HG02588 (cell line): ENCODE results near the gene CUBN.
A peak's percentile ranks its signal among the peaks of the same experiment; 100 is the strongest.
"Not testable (repeated sequence)": the region's sequence is repeated elsewhere in the genome, so short reads cannot be mapped to it uniquely, and the experiment has no call there.

Experiments
- ATAC-seq: cut with Tn5 transposase; IDR thresholded peaks from one replicate; pipeline ENCODE4 v1.9.1; 2021; ENCODE audit warnings: mild to moderate bottlenecking, moderate library complexity; ENCODE audit not compliant: unreplicated experiment

The CUBN gene

GRCh38 chr10:17021656-17022465 is 107.8 kb downstream of the CUBN start:
- ATAC-seq: no peak

DNA sequence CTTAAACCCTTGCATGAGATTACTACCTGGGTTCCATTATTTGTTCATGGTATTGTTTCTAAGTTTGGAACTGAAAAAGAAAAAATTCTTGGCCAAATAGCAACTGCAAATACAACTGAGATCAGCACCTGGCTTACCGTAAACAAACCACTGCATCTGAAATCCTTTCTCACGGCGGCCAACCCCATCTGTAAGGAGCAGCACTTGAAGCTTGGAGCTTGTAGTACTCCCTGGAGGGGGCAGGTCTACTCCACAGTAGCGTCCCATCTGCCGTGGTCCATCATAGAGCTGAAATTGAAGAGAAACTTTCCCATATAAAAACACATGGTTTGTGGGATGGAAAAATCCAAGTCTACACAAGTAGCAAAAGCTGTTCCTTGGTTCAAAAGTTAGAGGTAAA is 109.9 kb downstream of the CUBN start:
- ATAC-seq: no peak

GRCh38 chr10:17013131-17013983 is 116.3 kb downstream of the CUBN start:
- ATAC-seq: not testable (repeated sequence)

- ATAC-seq: not testable (repeated sequence)
These were observed 116.9 kb downstream of the CUBN start for GRCh38 chr10:17012731-17013130.

DNA sequence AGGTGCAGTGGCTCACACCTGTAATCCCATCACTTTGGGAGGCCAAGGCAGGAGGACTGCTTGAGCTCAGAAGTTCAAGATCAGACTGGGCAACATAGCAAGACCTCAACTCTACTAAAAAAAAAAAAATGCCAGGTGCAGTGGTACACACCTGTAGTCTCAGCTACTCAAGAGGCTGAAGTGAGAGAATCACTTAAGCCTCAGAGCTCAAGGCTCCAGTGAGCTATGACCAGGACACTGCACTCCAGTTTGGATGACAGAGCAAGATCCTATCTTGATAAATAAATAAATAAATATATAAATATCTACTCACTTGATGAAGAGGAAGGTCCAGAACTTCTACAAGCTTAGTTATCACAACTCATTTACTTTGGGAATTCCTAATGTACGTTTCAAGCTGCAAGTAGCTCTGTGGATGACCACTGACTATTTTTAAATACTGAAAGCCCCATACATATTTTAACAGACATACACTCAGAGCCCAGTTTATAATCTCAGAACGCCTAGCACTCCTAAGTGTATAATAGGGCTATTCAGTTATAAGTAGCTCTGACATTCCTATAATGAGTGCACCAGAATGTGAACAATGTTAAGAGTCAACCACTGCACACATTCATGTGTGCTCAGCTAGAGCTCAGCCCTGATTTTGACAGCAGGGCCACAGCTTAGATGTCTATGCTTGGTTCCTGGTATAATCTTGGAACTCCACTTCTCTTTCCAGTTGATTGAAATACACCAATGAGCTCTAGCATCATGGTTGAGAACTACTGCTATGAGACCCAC is 119.1 kb downstream of the CUBN start:
- no peak for ATAC-seq

- ATAC-seq: no peak
These were observed 120.4 kb downstream of the CUBN start for GRCh38 chr10:17009212-17009700.

DNA sequence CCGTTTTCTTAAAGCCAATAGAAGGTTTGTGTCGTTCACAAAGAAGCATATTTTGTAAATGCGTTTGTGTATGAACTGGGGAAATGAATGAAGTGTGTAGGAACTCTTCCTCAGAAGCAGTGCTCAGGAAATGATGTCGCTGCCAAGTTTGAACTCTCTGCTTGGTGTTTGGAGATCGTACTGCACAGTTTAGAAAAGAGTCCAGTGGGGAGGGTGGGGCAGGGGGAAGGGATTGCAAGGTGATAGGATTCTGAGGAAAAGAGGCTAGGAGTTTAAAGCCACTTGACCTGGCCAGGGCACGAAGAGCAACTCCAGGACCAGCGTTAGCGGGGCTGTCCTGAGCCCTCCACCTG is 122.2 kb downstream of the CUBN start:
- no peak for ATAC-seq

GRCh38 chr10:17006631-17007417 is 122.8 kb downstream of the CUBN start:
- ATAC-seq: no peak

DNA sequence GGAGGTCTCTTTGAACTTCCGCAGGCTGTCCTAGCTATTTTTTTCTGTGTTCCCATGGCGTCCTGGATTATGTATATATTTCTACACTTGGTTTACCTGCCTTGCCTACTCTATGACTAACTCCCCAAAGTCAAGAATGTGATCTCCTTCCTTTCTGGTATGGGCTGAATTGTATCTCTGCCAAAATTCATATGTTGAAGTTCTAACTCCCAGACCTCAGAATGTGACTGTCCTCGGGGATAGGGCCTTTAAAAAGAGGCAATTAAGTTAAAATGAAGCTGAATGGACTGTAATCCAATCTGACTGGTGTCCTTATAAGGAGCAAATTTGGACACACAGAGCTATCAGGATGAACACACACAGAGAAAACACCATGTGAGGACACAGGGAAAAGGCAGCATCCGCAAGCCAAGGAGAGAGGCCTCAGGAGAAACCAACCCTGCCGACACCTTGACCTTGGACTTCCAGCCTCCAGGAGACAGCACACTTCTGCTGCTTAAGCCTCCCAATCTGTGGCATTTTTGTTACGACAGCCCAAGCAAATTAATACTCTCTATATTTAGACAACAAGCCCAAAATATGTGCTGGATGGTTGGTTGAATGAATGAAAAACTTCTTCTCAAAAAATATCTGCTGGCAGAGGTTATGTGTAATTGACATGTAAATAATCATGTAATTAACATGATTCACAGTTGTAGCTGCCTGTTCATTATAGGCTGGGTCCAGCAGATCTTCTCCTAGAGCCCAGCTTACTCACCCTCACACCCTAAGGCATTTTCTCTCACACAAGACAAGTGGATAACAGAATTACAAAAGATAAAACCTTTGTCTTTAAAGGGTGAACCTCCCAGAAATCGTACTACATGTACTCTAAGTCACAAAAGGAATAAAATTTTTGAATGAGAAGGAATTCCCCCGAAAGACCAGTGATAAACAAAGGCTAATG is 123.7 kb downstream of the CUBN start:
- ATAC-seq: no peak

DNA sequence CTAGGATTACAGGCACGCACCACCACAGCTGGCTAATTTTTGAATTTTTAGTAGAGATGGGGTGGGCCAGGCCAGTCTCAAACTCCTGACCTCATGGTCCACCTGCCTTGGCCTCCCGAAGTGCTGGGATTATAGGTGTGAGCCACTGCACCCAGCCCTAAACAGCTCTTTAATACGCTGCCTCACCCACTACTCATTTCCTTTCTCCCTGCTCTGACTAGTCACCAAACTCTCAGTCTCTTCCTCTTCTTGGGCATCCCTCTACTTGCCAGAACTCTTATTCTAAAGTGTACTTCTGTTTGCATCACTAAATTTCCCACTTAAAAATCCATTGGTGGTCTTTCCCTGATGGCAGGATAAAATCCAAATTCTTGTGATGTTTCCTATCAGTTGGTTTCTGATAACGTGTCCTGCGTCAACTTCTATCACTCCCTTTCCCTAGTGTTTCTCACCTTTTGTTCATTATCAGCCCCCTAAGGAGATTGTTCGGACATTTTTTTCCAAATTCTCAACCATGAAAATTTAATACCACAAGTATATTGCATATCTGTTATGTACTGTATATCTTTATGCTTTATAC is 124.7 kb downstream of the CUBN start:
- no peak for ATAC-seq

- no peak for ATAC-seq
These were observed 125.8 kb downstream of the CUBN start for GRCh38 chr10:17003651-17004286.

GRCh38 chr10:17003151-17003550 is 126.5 kb downstream of the CUBN start:
- ATAC-seq: no peak

DNA sequence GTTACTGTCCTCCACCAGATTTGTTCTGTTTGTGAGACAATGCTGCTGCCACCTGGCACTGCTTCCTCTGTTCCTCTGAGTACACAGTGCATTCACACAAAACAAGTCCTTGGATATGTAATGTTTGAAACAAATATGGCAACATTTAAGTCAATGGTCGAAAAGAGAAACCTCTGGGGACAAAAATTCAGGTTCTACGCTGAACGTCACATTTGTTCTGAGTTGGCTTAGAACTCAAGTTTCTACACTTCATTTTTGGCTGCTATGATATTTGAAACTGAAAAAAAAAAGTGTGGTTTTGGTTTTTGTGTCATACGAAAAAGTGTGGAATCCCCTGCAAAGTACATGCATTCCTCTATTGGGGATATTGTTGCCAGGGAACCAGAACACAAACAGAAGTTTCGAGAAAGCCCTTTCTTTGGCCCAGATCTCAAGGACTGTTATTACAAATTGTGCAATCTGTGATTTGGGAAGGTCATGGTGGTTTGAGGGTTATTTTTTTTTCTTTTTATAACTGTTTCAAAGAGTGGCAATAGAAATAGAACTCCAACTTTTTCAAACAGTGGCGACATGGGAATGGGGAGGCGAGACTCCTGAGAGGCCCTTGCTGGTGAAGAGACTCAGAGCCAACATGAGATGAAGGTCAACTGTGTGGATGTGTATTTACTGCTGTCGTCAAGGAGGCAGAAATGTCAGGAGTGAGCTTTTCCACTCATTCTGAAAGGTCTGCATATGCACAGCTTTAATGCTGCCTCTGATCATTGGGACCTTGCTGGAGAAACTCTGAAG is 127.5 kb downstream of the CUBN start:
- ATAC-seq: peak; percentile 69

GRCh38 chr10:17001297-17001744 is 128.3 kb downstream of the CUBN start:
- no peak for ATAC-seq

DNA sequence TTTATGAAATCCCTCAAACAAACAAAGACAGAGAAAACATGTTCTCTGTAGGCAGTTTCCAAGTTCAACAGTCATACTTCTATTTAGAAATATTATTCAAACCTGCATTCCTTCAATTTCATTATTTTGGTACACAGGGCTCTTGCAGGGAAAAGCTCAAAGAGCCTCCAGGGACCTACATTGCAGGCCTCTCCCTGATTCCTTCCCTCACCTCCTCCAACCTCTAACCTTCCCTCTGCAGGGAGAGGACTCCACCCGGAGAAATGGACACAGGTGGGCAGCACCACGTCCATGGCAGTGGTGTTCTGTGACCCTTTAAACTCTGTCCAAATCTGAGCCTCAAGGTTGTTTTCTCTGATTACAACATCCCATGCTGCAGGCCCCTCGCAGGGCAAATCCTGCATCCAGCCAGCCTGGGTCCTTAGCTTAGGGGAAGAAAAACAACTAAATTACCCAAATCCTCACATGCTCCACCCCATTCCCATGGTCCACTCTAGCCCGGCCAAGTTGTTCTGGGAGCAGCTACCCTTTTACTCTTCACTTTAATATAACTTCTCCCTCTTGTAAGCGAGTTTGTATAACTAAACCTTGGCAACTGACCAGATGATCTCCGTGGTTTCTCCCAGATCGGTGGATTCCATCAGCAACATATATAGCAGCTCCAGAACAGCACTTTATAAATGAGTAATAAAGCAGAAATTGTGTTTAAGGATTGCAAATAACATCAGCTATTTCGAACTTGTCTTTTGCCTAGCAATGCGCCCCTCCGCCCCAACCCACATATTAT is 129.8 kb downstream of the CUBN start:
- no peak for ATAC-seq

GRCh38 chr10:16996530-16996964 is 133.1 kb downstream of the CUBN start:
- no peak for ATAC-seq
